SK-N-SH (cell line): ENCODE data around the gene P2RY8. TPM values are rescaled to one million over a fixed set of nuclear protein-coding genes. Genes with fewer than 3 reads are reported as not detected.

ENCODE experiments used
- CTCF ChIA-PET: fragments of 300-600, 350-600 bp; formaldehyde crosslinking; extraction: SDS; loops from one replicate; lab custom pipeline; 2021; lab: Yijun Ruan, JAX
- POLR2A ChIA-PET: fragments of 350-600 bp; sonication (Branson Sonifier 250); formaldehyde crosslinking; extraction: SDS; loops from one replicate; lab custom pipeline; 2020; ENCODE audit warnings: antibody characterized with exemption, inconsistent platforms; lab: Yijun Ruan, JAX
- DNase-seq: peaks from one replicate; pipeline ENCODE4 v3.0.0; 2012
- H2AFZ ChIP-seq: fragments of 200-600 bp; sonication (generic); 2 replicates; pipeline ENCODE4 v1.8.1; 2016; ENCODE audit warnings: antibody characterized with exemption, mild to moderate bottlenecking, low read depth
- H3F3A ChIP-seq: fragments of 200-600 bp; sonication (generic); replicated peaks from 2 replicates; pipeline ENCODE3; 2016; ENCODE audit warnings: antibody characterized with exemption, mild to moderate bottlenecking; ENCODE audit not compliant: insufficient read depth
- H3K27ac ChIP-seq, 2 experiments: fragments of 200-500 bp in 1 of 2; fragments of 200-600 bp in 1 of 2; sonication (Bioruptor generic) in 1 of 2; sonication (generic), shearing (Covaris generic) in 1 of 2; 2 replicates each; pipeline versions ENCODE4 v1.5.1 to v1.6.1; 2014 to 2016; ENCODE audit warnings: low read depth in 2 of 2, inconsistent platforms in 1 of 2, low read length in 1 of 2, mild to moderate bottlenecking in 1 of 2, mixed read lengths in 1 of 2
- H3K27me3 ChIP-seq: fragments of 200-600 bp; sonication (generic), shearing (Covaris generic); 2 replicates; pipeline ENCODE4 v1.6.1; 2016; ENCODE audit warnings: mixed run types; ENCODE audit not compliant: insufficient read depth
- H3K36me3 ChIP-seq, 2 experiments: fragments of 200-500 bp in 1 of 2; fragments of 200-600 bp in 1 of 2; sonication (Bioruptor generic) in 1 of 2; sonication (generic) in 1 of 2; replicated peaks in 1 of 2; 2 replicates each; pipeline versions ENCODE3 to v1.5.1; 2014 to 2016; ENCODE audit warnings: low read length in 1 of 2, mild to moderate bottlenecking in 1 of 2; ENCODE audit not compliant: insufficient read depth in 2 of 2, control insufficient read depth in 1 of 2
- H3K4me1 ChIP-seq, 2 experiments: fragments of 200-500 bp in 1 of 2; fragments of 200-600 bp in 1 of 2; sonication (Bioruptor generic) in 1 of 2; sonication (generic), shearing (Covaris generic) in 1 of 2; 2 replicates each; pipeline versions ENCODE4 v1.5.1 to v1.6.1; 2014 to 2016; ENCODE audit warnings: low read depth in 1 of 2, low read length in 1 of 2, mixed run types in 1 of 2; ENCODE audit not compliant: insufficient read depth in 2 of 2, control insufficient read depth in 1 of 2
- H3K4me2 ChIP-seq: fragments of 200-600 bp; sonication (generic), shearing (Covaris generic); 2 replicates; pipeline ENCODE4 v1.6.1; 2017; ENCODE audit warnings: mixed run types
- H3K4me3 ChIP-seq, 2 experiments: fragments of 200-500 bp in 1 of 2; fragments of 200-600 bp in 1 of 2; sonication (Bioruptor generic) in 1 of 2; sonication (generic), shearing (Covaris generic) in 1 of 2; 2 replicates each; pipeline versions ENCODE4 v1.5.1 to v1.8.1; 2014 to 2016; ENCODE audit warnings: low read depth in 2 of 2, inconsistent platforms in 1 of 2, low read length in 1 of 2, mild to moderate bottlenecking in 1 of 2, mixed read lengths in 1 of 2, moderate library complexity in 1 of 2
- H3K79me2 ChIP-seq: fragments of 200-600 bp; sonication (generic); 2 replicates; pipeline ENCODE4 v1.8.1; 2017; ENCODE audit warnings: mild to moderate bottlenecking; ENCODE audit not compliant: insufficient read depth
- H3K9ac ChIP-seq: fragments of 200-600 bp; sonication (generic); 2 replicates; pipeline ENCODE4 v1.6.1; 2017; ENCODE audit warnings: mixed run types
- H3K9me2 ChIP-seq: fragments of 200-600 bp; sonication (generic); 2 replicates; pipeline ENCODE4 v1.6.1; 2017; ENCODE audit warnings: mixed run types
- H3K9me3 ChIP-seq: fragments of 200-600 bp; sonication (generic); 2 replicates; pipeline ENCODE4 v1.6.1; 2017; ENCODE audit warnings: mixed run types, mild to moderate bottlenecking, moderate library complexity
- H4K20me1 ChIP-seq: fragments of 200-600 bp; sonication (generic); 2 replicates; pipeline ENCODE4 v1.6.1; 2017; ENCODE audit warnings: mild to moderate bottlenecking, mixed run types; ENCODE audit not compliant: insufficient read depth
- CTCF ChIP-seq: fragments of 200-600 bp; sonication (generic); IDR thresholded peaks from 2 replicates; pipeline ENCODE4 v1.6.1; 2017; ENCODE audit warnings: antibody characterized with exemption, mild to moderate bottlenecking, moderate library complexity
- EP300 ChIP-seq, 2 experiments: IDR thresholded peaks; 2 replicates each; pipeline versions ENCODE4 v1.4.0 to v1.6.1; 2012; ENCODE audit warnings: borderline replicate concordance in 1 of 2, low read depth in 1 of 2, low read length in 1 of 2
- FOSL2 ChIP-seq: IDR thresholded peaks from 2 replicates; pipeline ENCODE4 v1.4.0; 2012; ENCODE audit warnings: low read depth, mild to moderate bottlenecking, moderate library complexity, borderline replicate concordance
- GATA2 ChIP-seq: sonication (generic); formaldehyde crosslinking; IDR thresholded peaks from 2 replicates; pipeline ENCODE4 v1.5.0; 2020; ENCODE audit warnings: mild to moderate bottlenecking, missing genetic modification reagents
- IRF3 ChIP-seq: fragments of 150-350 bp; IDR thresholded peaks from 2 replicates; pipeline ENCODE4 v1.6.1; 2016; ENCODE audit warnings: mild to moderate bottlenecking, low read depth, low read length
- MEF2A ChIP-seq: IDR thresholded peaks from 2 replicates; pipeline ENCODE4 v1.4.0; 2012; ENCODE audit warnings: low read depth, borderline replicate concordance
- MXI1 ChIP-seq: IDR thresholded peaks from 2 replicates; pipeline ENCODE4 v1.6.1; 2012; ENCODE audit warnings: mild to moderate bottlenecking, low read depth, low read length, improper control_type of control experiment
- NRF1 ChIP-seq: IDR thresholded peaks from 2 replicates; pipeline ENCODE4 v1.6.1; 2012; ENCODE audit warnings: low read depth, mild to moderate bottlenecking, low read length
- RAD21 ChIP-seq: IDR thresholded peaks from 2 replicates; pipeline ENCODE4 v1.6.1; 2012; ENCODE audit warnings: mild to moderate bottlenecking, low read length
- RCOR1 ChIP-seq: fragments of 150-350 bp; IDR thresholded peaks from 2 replicates; pipeline ENCODE4 v1.6.1; 2017; ENCODE audit warnings: antibody characterized with exemption, low read length
- REST ChIP-seq: IDR thresholded peaks from 2 replicates; pipeline ENCODE4 v1.6.1; 2012; ENCODE audit warnings: mild to moderate bottlenecking, low read depth, low read length, moderate library complexity
- RFX5 ChIP-seq: IDR thresholded peaks from 2 replicates; pipeline ENCODE4 v1.6.1; 2012; ENCODE audit warnings: mild to moderate bottlenecking, improper control_type of control experiment, low read length
- RXRA ChIP-seq: IDR thresholded peaks from 2 replicates; pipeline ENCODE4 v1.4.0; 2012; ENCODE audit warnings: low read depth, mild to moderate bottlenecking, borderline replicate concordance
- SIN3A ChIP-seq: IDR thresholded peaks from 2 replicates; pipeline ENCODE4 v1.6.1; 2012; ENCODE audit warnings: low read depth, mild to moderate bottlenecking, low read length, moderate library complexity, borderline replicate concordance
- SMC3 ChIP-seq: IDR thresholded peaks from 2 replicates; pipeline ENCODE4 v1.6.1; 2012; ENCODE audit warnings: low read depth, low read length, improper control_type of control experiment
- YY1 ChIP-seq: IDR thresholded peaks from 2 replicates; pipeline ENCODE4 v1.4.0; 2012; ENCODE audit warnings: low read depth, mild to moderate bottlenecking
- WGBS: methylation state at CpG from one replicate; pipeline ENCODE4 v1.1.6; 2017; ENCODE audit warnings: low lambda C conversion rate; 5-methylcytosine and 5-hydroxymethylcytosine counted together
- polyA plus RNA-seq, 3 experiments: library from polyadenylated mRNA; depleted of rRNA; stranded (reverse); fragments of >200 nt; gene quantifications; 2 replicates each; pipeline ENCODE4 v1.2.3, GENCODE V29; 2012

Gene P2RY8
- polyA plus RNA-seq, 1 of the 3 experiments (the other 2 are of a cell fraction), result 0.08 TPM

- Histone ChIP-seq H3K36me3 (peaks cover 0 to 12% of the 10 kb centered on the region in 2 experiments), H4K20me1 (no peaks in the 10 kb centered on the region), H2AFZ (no peak overlapping the region), H3K9ac (no peak overlapping the region)
- CTCF ChIA-PET, result no interaction called here
- WGBS, result 97% methylated on average over 10 of the region's 10 CpGs
- no peak for DNase-seq
- TF ChIP-seq SIN3A (no peak), RAD21 (no peak), SMC3 (no peak), REST (no peak), YY1 (no peak), MXI1 (no peak), RCOR1 (no peak), NRF1 (no peak), RXRA (no peak), CTCF (no peak), IRF3 (no peak), EP300 (IDR thresholded peaks at IDR 0.05; ENCODE audit: borderline replicate concordance in 1 of 2, low read depth in 1 of 2, low read length in 1 of 2) (no peak), GATA2 (CRISPR knock-in tag) (no peak), FOSL2 (no peak), RFX5 (no peak), MEF2A (no peak)
- TF ChIP-seq, all 33 proteins: peak for 0
- Histone ChIP-seq H3K9me2 (no peaks in the 10 kb centered on the region), H3K27me3 (no peaks in the 10 kb centered on the region), H3K4me2 (no peak overlapping the region), H3K27ac (no peak overlapping the region), H3K4me3 (no peak overlapping the region), H3K9me3 (no peaks in the 10 kb centered on the region), H3K4me1 (no peaks in the 10 kb centered on the region), H3F3A (no peaks in the 10 kb centered on the region), H3K79me2 (no peaks in the 10 kb centered on the region)
- POLR2A ChIA-PET, result no interaction called here
These were observed 106.5 kb downstream of the P2RY8 start for GRCh38 chrX:1430451-1430850.
